OCI-LY3 (cell line): ENCODE results near the gene CBY1.

ENCODE experiments used
- H2AFZ ChIP-seq: fragments of 200-600, 300-600 bp; shearing (Covaris generic); 2 replicates; pipeline ENCODE4 v1.6.0; 2014; ENCODE audit warnings: antibody characterized with exemption, low read depth, low read length
- H3K27ac ChIP-seq: fragments of 200-600, 300-600 bp; sonication (generic); 2 replicates; pipeline ENCODE4 v1.5.1; 2014; ENCODE audit warnings: mild to moderate bottlenecking, low read length, moderate library complexity, mixed read lengths
- H3K27me3 ChIP-seq: fragments of 200-600, 300-600 bp; sonication (generic); 2 replicates; pipeline ENCODE4 v1.6.1; 2014; ENCODE audit warnings: low read depth, low read length, mixed read lengths
- H3K36me3 ChIP-seq: fragments of 200-600, 300-600 bp; sonication (generic); replicated peaks from 2 replicates; pipeline ENCODE3; 2014; ENCODE audit warnings: low read depth, low read length, mixed read lengths
- H3K4me1 ChIP-seq: fragments of 300-600, 200-600 bp; sonication (generic); 2 replicates; pipeline ENCODE4 v1.6.1; 2014; ENCODE audit warnings: low read length, mixed read lengths
- H3K4me2 ChIP-seq: fragments of 200-600, 300-600 bp; sonication (generic); 2 replicates; pipeline ENCODE4 v1.6.1; 2014; ENCODE audit warnings: low read length, mixed read lengths
- H3K4me3 ChIP-seq: fragments of 300-600, 200-600 bp; sonication (generic); 2 replicates; pipeline ENCODE4 v1.5.1; 2014; ENCODE audit warnings: antibody characterized with exemption, mild to moderate bottlenecking, low read length, moderate library complexity
- H3K79me2 ChIP-seq: fragments of 300-600, 200-600 bp; shearing (Covaris generic); 2 replicates; pipeline ENCODE4 v1.6.1; 2014; ENCODE audit warnings: mild to moderate bottlenecking, low read length, mixed read lengths
- H3K9ac ChIP-seq: fragments of 300-600, 200-600 bp; shearing (Covaris generic); 2 replicates; pipeline ENCODE4 v1.6.0; 2014; ENCODE audit warnings: mild to moderate bottlenecking, low read length, moderate library complexity
- H3K9me3 ChIP-seq: fragments of 200-600, 300-600 bp; shearing (Covaris generic); 2 replicates; pipeline ENCODE4 v1.6.1; 2014; ENCODE audit warnings: low read length, mixed read lengths; ENCODE audit not compliant: insufficient read depth
- H4K20me1 ChIP-seq: fragments of 200-600, 300-600 bp; sonication (generic); 2 replicates; pipeline ENCODE4 v1.6.1; 2016; ENCODE audit warnings: low read length, mixed read lengths; ENCODE audit not compliant: insufficient read depth
- CTCF ChIP-seq: fragments of 200-600, 300-600 bp; sonication (generic); IDR thresholded peaks from 2 replicates; pipeline ENCODE4 v1.5.1; 2014; ENCODE audit warnings: antibody characterized with exemption, low read length, low read depth
- EZH2phosphoT487 ChIP-seq: fragments of 200-600 bp; shearing (Covaris generic); IDR thresholded peaks from 2 replicates; pipeline ENCODE4 v1.6.1; 2018; ENCODE audit warnings: antibody characterized with exemption, mixed run types, low read depth

Gene CBY1

DNA sequence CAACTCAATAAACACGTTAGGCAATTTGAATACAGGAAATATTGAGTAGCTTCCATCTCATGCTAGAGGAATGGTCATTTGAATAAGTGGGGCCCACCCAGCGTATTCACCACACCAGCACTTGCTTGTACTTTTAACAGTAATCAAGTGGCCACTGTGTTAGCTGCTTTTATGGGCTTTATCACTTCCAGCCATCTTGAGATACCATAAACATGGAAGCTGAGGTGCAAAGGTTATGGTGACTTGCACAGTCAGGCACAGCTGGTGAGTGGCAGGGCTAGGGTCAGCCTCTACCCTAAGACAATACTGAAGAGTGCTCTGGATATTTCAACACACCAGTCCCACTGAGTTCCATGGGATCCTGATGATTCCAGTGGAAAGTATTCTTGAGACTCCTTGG lies 37.6 kb downstream of the CBY1 start:
- TF ChIP-seq CTCF (no peak), EZH2phosphoT487 (no peak)
- Histone ChIP-seq H2AFZ (no peak overlapping the region), H3K9me3 (no peaks in the 10 kb centered on the region), H4K20me1 (no peaks in the 10 kb centered on the region), H3K9ac (no peak overlapping the region), H3K79me2 (peaks cover 51% of the 10 kb centered on the region), H3K27me3 (no peaks in the 10 kb centered on the region), H3K4me3 (no peak overlapping the region), H3K36me3 (peaks cover 29% of the 10 kb centered on the region), H3K4me2 (no peak overlapping the region), H3K27ac (no peak overlapping the region), H3K4me1 (peaks cover 3% of the 10 kb centered on the region)

GRCh38 chr22:38694940-38695339 lies 38.5 kb downstream of the CBY1 start:
- Histone ChIP-seq H4K20me1 (no peaks in the 10 kb centered on the region), H3K4me3 (no peak overlapping the region), H3K27ac (no peak overlapping the region), H3K9ac (no peak overlapping the region), H3K36me3 (peaks cover 34% of the 10 kb centered on the region), H3K79me2 (peaks cover 60% of the 10 kb centered on the region), H3K27me3 (no peaks in the 10 kb centered on the region), H2AFZ (no peak overlapping the region), H3K4me1 (peaks cover 12% of the 10 kb centered on the region), H3K4me2 (no peak overlapping the region), H3K9me3 (no peaks in the 10 kb centered on the region)
- TF ChIP-seq CTCF (no peak), EZH2phosphoT487 (no peak)

DNA sequence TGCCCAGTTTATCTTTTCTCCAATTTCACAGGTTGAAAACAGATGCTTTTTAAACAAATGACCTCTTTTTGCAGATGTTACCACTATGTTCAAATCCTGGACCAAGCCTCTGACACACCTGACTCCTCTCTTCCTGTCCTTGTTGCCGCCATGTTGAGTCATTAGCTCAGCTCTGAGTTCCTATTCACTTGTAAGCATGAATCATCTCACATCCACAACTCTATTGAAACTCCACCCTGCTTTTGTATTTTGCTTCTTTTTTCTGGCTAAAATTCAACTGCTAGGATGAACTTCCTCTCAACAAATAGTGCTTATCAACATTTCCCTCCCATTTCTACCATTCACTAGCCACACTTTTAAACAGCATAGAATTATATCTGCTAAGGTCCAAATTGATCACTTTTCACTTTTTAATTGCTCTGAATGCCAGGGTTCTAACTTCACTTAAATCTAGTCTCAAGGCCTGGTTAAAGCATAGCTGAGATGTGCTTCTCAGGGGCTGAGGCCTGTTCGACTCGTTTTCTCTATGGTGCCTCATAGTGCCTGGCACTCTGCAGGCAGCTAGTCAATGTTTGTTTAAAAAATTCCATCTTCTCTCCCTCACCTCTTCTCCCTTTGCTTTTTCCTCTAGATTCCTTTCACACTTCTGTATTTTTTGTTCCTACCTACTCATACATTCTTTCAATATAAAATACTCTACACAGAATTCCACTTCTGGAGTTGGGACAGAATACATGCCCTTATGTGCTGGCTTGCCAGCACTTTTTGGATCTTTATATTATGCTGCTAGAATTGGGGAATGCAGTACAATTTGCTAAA lies 40.4 kb downstream of the CBY1 start:
- no peak overlapping the region for H3K4me2 ChIP-seq

More for the DNA sequence above, 40.4 kb downstream of the CBY1 start:
- Histone ChIP-seq H3K4me3 (no peak overlapping the region), H3K9me3 (no peaks in the 10 kb centered on the region), H3K9ac (no peak overlapping the region), H3K36me3 (peaks cover 29% of the 10 kb centered on the region), H2AFZ (no peak overlapping the region), H3K27ac (no peak overlapping the region), H4K20me1 (no peaks in the 10 kb centered on the region), H3K4me1 (peaks cover 18% of the 10 kb centered on the region), H3K27me3 (no peaks in the 10 kb centered on the region), H3K79me2 (peaks cover 61% of the 10 kb centered on the region)
- TF ChIP-seq CTCF = no peak
- TF ChIP-seq EZH2phosphoT487 = no peak
